GM12864 (cell line): ENCODE results near the gene YWHAQ.

Experiments
- DNase-seq: peaks from one replicate; pipeline ENCODE4 v3.0.0-alpha.2; 2011; ENCODE audit warnings: low read depth
- H3K4me3 ChIP-seq: 2 replicates; pipeline ENCODE4 v1.5.1; 2011; ENCODE audit warnings: mild to moderate bottlenecking, low read depth, low read length, control low read depth
- TF ChIP-seq, protein P1 (sequence below): IDR thresholded peaks from 2 replicates; pipeline ENCODE4 v1.5.1; 2011; ENCODE audit warnings: low read depth, mild to moderate bottlenecking, moderate library complexity, low read length, control low read depth, inconsistent platforms; ENCODE audit errors: missing control alignments

YWHAQ gene

DNA sequence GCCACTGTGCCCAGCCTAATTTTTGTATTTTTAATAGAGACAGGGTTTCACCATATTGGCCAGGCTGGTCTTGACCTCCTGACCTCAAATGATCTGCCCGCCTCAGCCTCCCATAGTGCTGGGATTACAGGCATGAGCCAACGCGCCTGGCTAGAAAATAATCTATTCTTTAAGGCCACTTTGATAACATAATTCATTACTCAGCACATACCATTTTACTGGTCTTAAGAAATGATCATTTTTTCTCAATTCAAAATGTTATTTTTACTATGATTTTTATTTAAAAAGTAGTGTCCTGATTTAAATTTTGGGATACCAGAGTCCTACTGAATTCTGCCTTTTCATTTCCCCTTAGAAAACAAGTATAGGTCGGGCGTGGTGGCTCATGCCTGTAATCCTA is 48.2 kb downstream of the YWHAQ start:
- no peak overlapping the region for H3K4me3 ChIP-seq
- TF ChIP-seq, protein P1, sequence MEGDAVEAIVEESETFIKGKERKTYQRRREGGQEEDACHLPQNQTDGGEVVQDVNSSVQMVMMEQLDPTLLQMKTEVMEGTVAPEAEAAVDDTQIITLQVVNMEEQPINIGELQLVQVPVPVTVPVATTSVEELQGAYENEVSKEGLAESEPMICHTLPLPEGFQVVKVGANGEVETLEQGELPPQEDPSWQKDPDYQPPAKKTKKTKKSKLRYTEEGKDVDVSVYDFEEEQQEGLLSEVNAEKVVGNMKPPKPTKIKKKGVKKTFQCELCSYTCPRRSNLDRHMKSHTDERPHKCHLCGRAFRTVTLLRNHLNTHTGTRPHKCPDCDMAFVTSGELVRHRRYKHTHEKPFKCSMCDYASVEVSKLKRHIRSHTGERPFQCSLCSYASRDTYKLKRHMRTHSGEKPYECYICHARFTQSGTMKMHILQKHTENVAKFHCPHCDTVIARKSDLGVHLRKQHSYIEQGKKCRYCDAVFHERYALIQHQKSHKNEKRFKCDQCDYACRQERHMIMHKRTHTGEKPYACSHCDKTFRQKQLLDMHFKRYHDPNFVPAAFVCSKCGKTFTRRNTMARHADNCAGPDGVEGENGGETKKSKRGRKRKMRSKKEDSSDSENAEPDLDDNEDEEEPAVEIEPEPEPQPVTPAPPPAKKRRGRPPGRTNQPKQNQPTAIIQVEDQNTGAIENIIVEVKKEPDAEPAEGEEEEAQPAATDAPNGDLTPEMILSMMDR, result no peak
- DNase-seq, result no peak

DNA sequence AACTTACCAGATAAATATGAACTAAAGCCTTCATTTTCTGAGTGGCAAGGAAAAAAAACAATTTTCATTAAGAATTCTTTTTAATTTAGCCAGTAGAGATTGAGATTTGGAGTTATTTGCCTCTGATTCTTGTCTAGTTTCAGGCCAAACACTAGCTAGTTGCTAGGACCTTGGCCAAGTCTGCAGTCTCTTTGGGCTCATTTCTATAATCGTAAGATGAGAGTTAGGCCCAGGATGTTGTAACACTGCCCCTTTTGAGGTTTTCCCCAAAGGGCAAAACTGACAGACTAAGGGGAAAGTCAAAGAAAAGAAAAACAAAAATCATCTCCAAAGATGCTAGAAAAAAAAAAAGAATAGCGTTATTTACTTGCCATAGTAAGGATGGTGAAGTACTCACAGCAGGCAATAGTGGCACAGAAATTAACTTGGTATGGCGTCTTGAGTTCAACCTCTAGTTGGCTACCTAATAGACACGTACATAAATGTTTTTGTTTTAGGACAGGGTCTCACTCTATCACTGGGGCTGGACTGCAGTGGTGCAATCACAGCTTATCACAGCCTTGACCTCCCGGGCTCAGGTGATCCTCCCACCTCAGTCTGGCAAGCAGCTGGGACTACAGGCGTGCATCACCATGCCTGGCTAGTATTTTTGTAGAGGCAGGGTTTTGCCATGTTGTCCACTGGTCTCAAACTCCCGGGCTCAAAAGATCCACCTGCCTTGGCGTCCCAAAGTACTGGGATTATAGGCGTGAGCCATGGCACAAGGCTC is 52.1 kb downstream of the YWHAQ start:
- no peak for DNase-seq
- no peak overlapping the region for H3K4me3 ChIP-seq
- TF ChIP-seq, protein P1, result no peak

DNA sequence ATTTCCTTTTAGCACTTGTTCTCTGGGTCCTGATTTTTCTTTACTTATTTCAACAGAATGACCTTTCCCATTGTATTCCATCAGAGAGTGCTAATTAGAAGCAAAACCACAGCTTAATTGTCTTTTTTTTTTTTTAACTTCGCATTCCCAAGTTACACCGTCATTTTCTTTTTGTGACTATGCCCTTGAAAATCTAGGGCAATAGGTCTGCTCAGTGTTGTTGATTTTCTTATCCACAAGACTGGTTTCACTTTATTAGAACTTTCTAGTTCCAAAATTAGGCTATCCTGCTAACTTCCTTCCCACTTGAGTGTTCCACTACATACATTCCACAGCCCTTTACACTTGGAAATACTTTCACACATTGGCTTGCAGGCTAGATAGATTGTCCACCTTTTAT is 56.5 kb downstream of the YWHAQ start:
- TF ChIP-seq, protein P1, result no peak
- DNase-seq, result no peak
- no peak overlapping the region for H3K4me3 ChIP-seq

DNA sequence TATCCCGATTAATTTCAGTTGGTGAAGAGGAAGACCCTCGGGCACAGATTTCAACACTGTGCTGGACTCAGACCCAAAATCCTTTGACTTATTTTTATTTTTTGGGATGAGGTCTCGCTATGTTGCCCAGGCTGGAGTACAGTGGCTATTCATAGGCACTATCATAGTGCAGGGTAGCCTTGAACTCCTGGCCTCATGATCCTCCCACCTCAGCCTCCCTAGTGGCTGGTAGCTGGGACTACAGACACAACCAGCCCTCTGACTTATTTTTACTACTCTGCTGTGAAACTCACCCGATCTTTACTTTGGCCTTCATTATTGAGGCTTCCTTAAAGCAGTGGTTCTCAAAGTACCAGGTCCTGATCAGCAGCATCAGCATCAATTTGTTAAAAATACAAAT is 57.0 kb downstream of the YWHAQ start:
- no peak for DNase-seq

DNA sequence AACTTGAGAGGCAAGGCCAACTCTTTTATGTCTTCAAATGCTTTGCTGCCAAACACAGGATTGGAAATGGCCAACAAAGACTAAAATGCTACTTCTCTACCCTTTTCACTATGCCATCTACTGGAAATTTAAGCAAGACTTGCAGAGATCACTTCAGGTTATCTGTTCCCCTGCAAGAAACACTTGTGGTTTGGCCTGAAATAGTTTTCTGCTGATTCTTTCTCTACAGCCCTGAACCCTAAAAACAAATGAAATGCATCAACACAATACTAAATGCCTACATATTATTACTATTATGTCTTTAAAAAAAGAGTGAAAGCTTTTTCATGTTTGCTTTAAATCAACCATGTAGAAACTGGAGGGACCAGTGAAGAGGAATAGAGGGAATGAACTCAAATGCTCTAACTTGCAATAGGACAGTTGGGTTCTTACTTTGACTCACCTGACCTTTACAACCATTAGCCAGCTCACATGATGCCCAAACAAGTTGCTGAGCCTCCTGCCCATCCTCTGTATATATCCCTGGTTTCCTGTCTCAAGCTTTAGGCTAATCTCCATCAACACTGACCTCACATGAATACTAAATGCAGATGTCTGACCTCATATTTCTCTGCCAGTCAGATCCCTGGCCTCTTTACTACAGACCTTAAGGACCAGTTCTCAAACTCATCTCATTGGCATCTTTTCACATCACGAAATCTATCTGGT is 57.6 kb downstream of the YWHAQ start:
- DNase-seq, result no peak
- TF ChIP-seq, protein P1, result no peak
- no peak overlapping the region for H3K4me3 ChIP-seq

More for the DNA sequence above, 57.0 kb downstream of the YWHAQ start:
- H3K4me3 ChIP-seq, result no peak overlapping the region
- TF ChIP-seq, protein P1, result peak; percentile 30

DNA sequence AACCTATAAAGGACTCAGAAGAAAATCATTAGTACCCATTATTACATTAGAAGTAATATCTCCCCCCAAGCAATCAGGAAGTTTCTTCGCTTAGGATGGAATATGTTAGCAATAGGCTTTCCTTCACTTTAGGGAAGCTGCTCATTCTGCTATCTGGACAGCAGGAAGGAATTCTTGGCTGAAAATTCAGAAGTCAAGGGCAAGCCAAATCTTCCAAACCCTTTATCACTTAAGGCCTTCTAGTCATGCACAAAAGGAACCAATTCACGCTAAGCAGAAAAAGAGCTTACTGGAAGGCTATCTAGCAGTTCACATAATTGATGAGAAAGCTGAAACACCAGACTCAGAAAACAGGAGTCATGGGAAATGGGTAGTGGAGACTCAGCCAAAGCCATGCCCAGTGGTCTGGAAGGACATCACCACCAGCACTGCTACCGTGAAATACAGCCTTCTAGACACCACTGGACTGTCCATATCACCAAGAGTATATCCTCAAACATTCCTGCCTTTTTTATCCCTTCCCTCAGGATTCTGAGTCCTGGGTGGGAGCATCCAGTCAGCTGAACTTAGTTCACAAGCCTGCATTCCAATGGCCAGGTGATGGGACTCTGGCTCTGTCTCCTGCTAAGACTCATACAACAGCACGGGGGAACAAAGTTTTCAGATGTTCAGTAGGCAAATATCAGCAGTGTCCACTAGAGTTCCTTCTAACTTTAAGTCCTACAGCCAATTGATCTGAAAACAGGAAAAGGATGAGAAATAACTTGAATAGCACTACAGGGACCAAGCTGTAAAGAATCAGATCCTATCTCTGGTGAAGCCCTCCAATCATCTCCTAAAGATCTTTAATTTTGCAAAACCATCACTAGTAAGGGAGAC is 60.4 kb downstream of the YWHAQ start:
- H3K4me3 ChIP-seq, result no peak overlapping the region
- TF ChIP-seq, protein P1, result peak; percentile 12
- no peak for DNase-seq
